ENCODE results near the gene PDIA2.
A peak's percentile ranks its signal among the peaks of the same experiment; 100 is the strongest.

Gene PDIA2

DNA sequence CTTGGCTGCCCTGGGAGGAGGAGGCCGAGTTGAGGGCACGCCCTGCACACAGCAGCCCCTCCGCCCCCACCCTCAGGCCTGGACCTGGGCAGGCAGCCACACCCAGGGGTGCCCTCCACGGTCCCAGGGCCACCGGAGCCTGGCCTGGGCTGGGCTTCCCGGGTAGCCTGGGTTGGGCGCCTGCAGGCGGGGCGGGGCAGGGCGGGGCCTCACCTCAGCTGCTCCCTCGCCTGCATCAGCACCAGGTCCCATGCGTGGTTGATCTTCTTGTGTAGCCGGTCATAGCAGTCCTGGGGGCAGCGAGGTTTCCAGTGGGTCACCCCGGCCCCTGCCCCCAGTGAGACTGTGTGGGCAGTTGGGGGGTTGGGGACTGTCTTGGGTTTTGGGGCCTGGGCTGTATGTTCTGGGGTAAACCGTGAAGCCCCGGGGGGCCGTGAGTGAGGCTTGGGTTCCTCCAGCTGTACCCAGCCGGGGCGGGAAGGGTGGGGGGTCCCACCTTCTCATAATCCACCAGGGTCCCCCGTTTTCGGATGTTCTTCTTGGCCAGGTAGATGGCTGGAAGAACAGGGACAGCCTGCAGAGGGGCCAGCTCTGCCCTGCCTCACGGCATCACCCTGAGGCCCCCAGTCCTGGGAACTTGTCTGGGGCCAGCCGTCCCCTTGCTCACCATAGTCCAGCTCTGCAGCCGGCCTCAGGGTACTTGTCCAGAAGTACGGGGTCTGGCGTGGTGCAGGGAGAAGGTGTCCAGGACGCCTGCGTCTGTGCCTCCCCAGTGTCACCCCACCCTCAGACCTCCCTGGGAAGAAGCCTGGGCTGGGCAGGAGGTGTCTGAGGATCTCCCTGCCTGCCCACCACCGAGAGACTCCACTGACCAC is 9.2 kb upstream of the PDIA2 start (continued):
- TF ChIP-seq, protein P1, sequence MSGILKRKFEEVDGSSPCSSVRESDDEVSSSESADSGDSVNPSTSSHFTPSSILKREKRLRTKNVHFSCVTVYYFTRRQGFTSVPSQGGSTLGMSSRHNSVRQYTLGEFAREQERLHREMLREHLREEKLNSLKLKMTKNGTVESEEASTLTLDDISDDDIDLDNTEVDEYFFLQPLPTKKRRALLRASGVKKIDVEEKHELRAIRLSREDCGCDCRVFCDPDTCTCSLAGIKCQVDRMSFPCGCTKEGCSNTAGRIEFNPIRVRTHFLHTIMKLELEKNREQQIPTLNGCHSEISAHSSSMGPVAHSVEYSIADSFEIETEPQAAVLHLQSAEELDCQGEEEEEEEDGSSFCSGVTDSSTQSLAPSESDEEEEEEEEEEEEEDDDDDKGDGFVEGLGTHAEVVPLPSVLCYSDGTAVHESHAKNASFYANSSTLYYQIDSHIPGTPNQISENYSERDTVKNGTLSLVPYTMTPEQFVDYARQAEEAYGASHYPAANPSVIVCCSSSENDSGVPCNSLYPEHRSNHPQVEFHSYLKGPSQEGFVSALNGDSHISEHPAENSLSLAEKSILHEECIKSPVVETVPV (CRISPR knock-in tag; IDR thresholded peaks at IDR 0.05) = no peak
- TF ChIP-seq SNAI2 (CRISPR knock-in tag; IDR thresholded peaks at IDR 0.05) = no peak

DNA sequence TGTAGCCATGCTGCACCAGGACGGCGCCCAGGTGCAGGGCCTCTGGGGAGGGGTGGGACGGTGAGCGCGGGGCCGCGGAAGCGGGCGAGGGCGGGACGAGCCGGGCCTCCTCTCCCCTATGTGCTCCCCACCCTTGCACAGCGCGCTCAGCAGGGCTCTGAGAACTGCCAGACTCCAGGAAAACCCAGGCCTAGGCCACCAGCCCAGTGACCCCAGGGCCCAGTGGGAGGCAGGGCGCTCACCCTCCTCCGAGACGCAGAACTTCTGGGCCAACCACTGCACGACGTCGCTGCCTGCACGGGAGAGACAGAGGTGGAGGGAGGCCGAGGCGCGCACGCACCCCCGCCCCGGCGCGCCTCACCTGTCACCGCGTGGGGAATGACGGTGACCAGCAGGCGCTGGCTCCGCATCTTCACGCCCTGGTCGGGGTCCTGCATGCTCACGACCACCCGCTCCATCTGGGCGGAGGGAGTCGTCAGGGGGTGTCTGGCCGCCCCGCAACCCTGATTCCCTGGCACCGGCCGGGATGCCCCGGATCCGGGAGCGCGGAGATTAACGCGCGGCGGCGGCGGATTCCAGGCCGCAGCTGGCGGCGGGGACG is 7.8 kb upstream of the PDIA2 start:
- no peak for ATAC-seq
- TF ChIP-seq ISL1 (CRISPR knock-in tag; IDR thresholded peaks at IDR 0.05) (no peak), TOX (CRISPR knock-in tag; IDR thresholded peaks at IDR 0.05; ENCODE audit: borderline replicate concordance) (no peak), ZNF8 (CRISPR knock-in tag; IDR thresholded peaks at IDR 0.05) (no peak), BACH2 (CRISPR knock-in tag; IDR thresholded peaks at IDR 0.05; ENCODE audit: borderline replicate concordance) (no peak)
- TF ChIP-seq, protein P2, sequence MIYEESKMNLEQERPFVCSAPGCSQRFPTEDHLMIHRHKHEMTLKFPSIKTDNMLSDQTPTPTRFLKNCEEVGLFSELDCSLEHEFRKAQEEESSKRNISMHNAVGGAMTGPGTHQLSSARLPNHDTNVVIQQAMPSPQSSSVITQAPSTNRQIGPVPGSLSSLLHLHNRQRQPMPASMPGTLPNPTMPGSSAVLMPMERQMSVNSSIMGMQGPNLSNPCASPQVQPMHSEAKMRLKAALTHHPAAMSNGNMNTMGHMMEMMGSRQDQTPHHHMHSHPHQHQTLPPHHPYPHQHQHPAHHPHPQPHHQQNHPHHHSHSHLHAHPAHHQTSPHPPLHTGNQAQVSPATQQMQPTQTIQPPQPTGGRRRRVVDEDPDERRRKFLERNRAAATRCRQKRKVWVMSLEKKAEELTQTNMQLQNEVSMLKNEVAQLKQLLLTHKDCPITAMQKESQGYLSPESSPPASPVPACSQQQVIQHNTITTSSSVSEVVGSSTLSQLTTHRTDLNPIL (CRISPR knock-in tag; IDR thresholded peaks at IDR 0.05; ENCODE audit: low read depth) = no peak
- TF ChIP-seq, protein P3, sequence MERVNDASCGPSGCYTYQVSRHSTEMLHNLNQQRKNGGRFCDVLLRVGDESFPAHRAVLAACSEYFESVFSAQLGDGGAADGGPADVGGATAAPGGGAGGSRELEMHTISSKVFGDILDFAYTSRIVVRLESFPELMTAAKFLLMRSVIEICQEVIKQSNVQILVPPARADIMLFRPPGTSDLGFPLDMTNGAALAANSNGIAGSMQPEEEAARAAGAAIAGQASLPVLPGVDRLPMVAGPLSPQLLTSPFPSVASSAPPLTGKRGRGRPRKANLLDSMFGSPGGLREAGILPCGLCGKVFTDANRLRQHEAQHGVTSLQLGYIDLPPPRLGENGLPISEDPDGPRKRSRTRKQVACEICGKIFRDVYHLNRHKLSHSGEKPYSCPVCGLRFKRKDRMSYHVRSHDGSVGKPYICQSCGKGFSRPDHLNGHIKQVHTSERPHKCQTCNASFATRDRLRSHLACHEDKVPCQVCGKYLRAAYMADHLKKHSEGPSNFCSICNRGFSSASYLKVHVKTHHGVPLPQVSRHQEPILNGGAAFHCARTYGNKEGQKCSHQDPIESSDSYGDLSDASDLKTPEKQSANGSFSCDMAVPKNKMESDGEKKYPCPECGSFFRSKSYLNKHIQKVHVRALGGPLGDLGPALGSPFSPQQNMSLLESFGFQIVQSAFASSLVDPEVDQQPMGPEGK (CRISPR knock-in tag; IDR thresholded peaks at IDR 0.05; ENCODE audit: borderline replicate concordance) = no peak

DNA sequence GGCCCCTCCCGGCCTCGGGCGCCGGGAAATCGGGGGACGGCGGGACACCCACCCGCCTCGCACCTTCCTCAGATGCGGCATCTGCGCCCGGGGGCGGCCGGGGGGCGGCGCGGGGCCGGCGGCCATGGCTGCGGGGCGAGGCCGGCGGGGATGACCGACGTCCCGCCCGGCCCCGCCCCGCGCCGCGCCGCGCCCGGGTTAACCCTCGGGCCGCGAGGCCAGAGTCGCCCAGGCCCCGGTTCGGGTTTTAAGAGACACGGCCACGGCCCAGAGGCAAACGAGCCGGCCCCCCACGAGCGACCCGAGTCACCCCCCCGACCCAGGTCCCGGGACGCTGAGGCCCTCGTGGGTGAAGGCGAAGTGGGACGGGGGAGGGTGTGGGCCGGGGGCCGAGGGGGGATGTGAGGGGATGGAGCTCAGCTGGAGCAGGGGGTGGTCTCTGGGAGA is 7.2 kb upstream of the PDIA2 start, which contains the start of gene RGS11:
Gene RGS11 (minus strand): TSS at position 159 of the 447 bp plus-strand sequence. CDS start 33 bp downstream, at position 126.
- ATAC-seq = peak; percentile 43
- no peak for TF ChIP-seq CSDC2 (CRISPR knock-in tag; IDR thresholded peaks at IDR 0.05)
- no peak for TF ChIP-seq PPARA (CRISPR knock-in tag; IDR thresholded peaks at IDR 0.05; ENCODE audit: borderline replicate concordance)
- no peak for TF ChIP-seq RARB (CRISPR knock-in tag; IDR thresholded peaks at IDR 0.05)
- TF ChIP-seq TOX (CRISPR knock-in tag; IDR thresholded peaks at IDR 0.05; ENCODE audit: borderline replicate concordance) = no peak
- TF ChIP-seq ESRRG (CRISPR knock-in tag; IDR thresholded peaks at IDR 0.05) = no peak
- no peak for TF ChIP-seq ARNTL (CRISPR knock-in tag; IDR thresholded peaks at IDR 0.05; ENCODE audit: borderline replicate concordance, low read depth)
- no peak for TF ChIP-seq BACH2 (CRISPR knock-in tag; IDR thresholded peaks at IDR 0.05; ENCODE audit: borderline replicate concordance)
- TF ChIP-seq ISL1 (CRISPR knock-in tag; IDR thresholded peaks at IDR 0.05) = no peak

DNA sequence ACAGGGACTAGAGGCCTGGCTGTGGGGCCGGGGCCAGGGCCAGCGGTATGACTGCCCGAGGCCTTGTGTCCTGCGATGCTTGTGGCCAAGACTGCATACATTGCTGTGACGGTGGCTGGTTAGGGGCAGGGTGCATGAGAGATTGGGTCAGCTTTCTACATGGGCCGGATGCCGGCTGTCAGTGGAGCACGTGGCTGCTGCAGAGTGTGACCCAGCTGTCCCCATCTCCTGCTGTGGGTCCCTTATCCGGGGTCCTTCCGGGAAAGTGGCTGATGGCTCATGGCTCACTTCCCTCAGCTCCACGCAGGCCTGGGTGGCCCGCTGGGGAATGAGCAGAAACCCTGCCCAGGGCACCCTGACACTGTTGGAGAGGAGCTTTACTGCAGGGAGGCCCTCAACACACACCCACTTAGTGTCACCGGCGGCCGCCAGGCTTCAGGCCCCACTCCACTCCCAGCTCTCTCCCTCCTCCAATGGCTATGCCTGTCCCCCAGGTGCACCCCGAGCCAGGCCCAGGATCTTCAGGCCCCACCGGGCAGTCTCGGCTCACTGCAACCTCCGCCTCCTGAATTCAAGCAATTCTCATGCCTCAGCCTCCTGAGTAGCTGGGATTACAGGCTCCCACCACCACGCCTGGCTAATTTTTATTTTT is 6.4 kb upstream of the PDIA2 start:
- no peak for ATAC-seq
- TF ChIP-seq ZNF8 (CRISPR knock-in tag; IDR thresholded peaks at IDR 0.05) (no peak), ZNF70 (CRISPR knock-in tag; IDR thresholded peaks at IDR 0.05) (no peak), ZFP30 (CRISPR knock-in tag; IDR thresholded peaks at IDR 0.05) (no peak), ARNTL (CRISPR knock-in tag; IDR thresholded peaks at IDR 0.05; ENCODE audit: borderline replicate concordance, low read depth) (no peak), RARB (CRISPR knock-in tag; IDR thresholded peaks at IDR 0.05) (no peak), ZC3H10 (CRISPR knock-in tag; IDR thresholded peaks at IDR 0.05) (no peak), ZNF565 (CRISPR knock-in tag; conservative IDR thresholded peaks at IDR 0.05; ENCODE audit: low read depth) (no peak), ZFP3 (CRISPR knock-in tag; IDR thresholded peaks at IDR 0.05) (no peak), ISL1 (CRISPR knock-in tag; IDR thresholded peaks at IDR 0.05) (no peak), GLIS3 (CRISPR knock-in tag; IDR thresholded peaks at IDR 0.05) (no peak), TOX (CRISPR knock-in tag; IDR thresholded peaks at IDR 0.05; ENCODE audit: borderline replicate concordance) (no peak)
- TF ChIP-seq, protein P3 (CRISPR knock-in tag; IDR thresholded peaks at IDR 0.05; ENCODE audit: borderline replicate concordance) = no peak
- TF ChIP-seq, protein P2 (CRISPR knock-in tag; IDR thresholded peaks at IDR 0.05; ENCODE audit: low read depth) = no peak
- TF ChIP-seq, protein P4, sequence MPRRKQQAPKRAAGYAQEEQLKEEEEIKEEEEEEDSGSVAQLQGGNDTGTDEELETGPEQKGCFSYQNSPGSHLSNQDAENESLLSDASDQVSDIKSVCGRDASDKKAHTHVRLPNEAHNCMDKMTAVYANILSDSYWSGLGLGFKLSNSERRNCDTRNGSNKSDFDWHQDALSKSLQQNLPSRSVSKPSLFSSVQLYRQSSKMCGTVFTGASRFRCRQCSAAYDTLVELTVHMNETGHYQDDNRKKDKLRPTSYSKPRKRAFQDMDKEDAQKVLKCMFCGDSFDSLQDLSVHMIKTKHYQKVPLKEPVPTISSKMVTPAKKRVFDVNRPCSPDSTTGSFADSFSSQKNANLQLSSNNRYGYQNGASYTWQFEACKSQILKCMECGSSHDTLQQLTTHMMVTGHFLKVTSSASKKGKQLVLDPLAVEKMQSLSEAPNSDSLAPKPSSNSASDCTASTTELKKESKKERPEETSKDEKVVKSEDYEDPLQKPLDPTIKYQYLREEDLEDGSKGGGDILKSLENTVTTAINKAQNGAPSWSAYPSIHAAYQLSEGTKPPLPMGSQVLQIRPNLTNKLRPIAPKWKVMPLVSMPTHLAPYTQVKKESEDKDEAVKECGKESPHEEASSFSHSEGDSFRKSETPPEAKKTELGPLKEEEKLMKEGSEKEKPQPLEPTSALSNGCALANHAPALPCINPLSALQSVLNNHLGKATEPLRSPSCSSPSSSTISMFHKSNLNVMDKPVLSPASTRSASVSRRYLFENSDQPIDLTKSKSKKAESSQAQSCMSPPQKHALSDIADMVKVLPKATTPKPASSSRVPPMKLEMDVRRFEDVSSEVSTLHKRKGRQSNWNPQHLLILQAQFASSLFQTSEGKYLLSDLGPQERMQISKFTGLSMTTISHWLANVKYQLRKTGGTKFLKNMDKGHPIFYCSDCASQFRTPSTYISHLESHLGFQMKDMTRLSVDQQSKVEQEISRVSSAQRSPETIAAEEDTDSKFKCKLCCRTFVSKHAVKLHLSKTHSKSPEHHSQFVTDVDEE (CRISPR knock-in tag; IDR thresholded peaks at IDR 0.05) = no peak
- TF ChIP-seq, protein P1 (CRISPR knock-in tag; IDR thresholded peaks at IDR 0.05) = no peak

Data from SK-N-SH treated with all-trans-retinoic acid at 6 μM for 48 hours (cell line).